IMR-90 (cell line): ENCODE results near the gene PRSS23. TPM values are rescaled to one million over a fixed set of nuclear protein-coding genes. Genes with fewer than 3 reads are reported as not detected.

Source experiments
- ATAC-seq: fragments of 200-7000 bp; cut with Tn5 transposase; 2 replicates; pipeline ENCODE4 v1.9.1; 2020; ENCODE audit warnings: low read depth, mild to moderate bottlenecking, moderate library complexity
- BruUV-seq: library from RNA; stranded (reverse); fragments of 400-500 nt; replicated peaks from 2 replicates; lab custom pipeline; 2021; lab: Mats Ljungman, UMichigan
- CTCF ChIA-PET: fragments of 300-600 bp; formaldehyde crosslinking; extraction: SDS; loops from one replicate; lab custom pipeline; 2021; ENCODE audit warnings: antibody characterized with exemption; lab: Yijun Ruan, JAX
- POLR2A ChIA-PET: fragments of 300-600 bp; sonication (Branson Sonifier 250); formaldehyde crosslinking; loops from one replicate; lab custom pipeline; 2022; ENCODE audit warnings: antibody characterized with exemption; ENCODE audit not compliant: unreplicated experiment; lab: Charles Lee
- DNase-seq: peaks from one replicate; pipeline ENCODE4 v3.0.0; 2013
- H2AFZ ChIP-seq: replicated peaks from 2 replicates; pipeline ENCODE3; 2013; ENCODE audit warnings: low read length, mild to moderate bottlenecking; ENCODE audit not compliant: poor library complexity
- H2AK5ac ChIP-seq: 2 replicates; pipeline ENCODE4 v1.6.1; 2013; ENCODE audit warnings: low read depth, low read length, inconsistent platforms
- H2AK9ac ChIP-seq: replicated peaks from 2 replicates; pipeline ENCODE3; 2013; ENCODE audit warnings: mild to moderate bottlenecking, low read depth, low read length, moderate library complexity; ENCODE audit not compliant: poor library complexity
- H2BK120ac ChIP-seq: 2 replicates; pipeline ENCODE4 v1.6.1; 2013; ENCODE audit warnings: low read depth, low read length, inconsistent platforms
- H2BK15ac ChIP-seq: 3 replicates; pipeline ENCODE4 v1.6.1; 2013; ENCODE audit warnings: low read depth, low read length, inconsistent platforms
- H2BK20ac ChIP-seq: 2 replicates; pipeline ENCODE4 v1.6.1; 2013; ENCODE audit warnings: low read depth, mild to moderate bottlenecking, inconsistent platforms, low read length, moderate library complexity
- H2BK5ac ChIP-seq: 2 replicates; pipeline ENCODE4 v1.6.1; 2013; ENCODE audit warnings: mild to moderate bottlenecking, low read depth, low read length, inconsistent platforms; ENCODE audit not compliant: poor library complexity, severe bottlenecking
- H3K14ac ChIP-seq: replicated peaks from 2 replicates; pipeline ENCODE4 v1.6.1; 2013; ENCODE audit warnings: low read depth, low read length, inconsistent platforms
- H3K18ac ChIP-seq: 2 replicates; pipeline ENCODE4 v1.6.1; 2013; ENCODE audit warnings: low read depth, low read length, control low read depth
- H3K23ac ChIP-seq: 2 replicates; pipeline ENCODE4 v1.6.1; 2013; ENCODE audit warnings: low read depth, low read length, inconsistent platforms
- H3K27ac ChIP-seq: 2 replicates; pipeline ENCODE4 v1.5.1; 2013; ENCODE audit warnings: mild to moderate bottlenecking, control low read depth, low read length; ENCODE audit not compliant: insufficient read depth
- H3K27me3 ChIP-seq: 2 replicates; pipeline ENCODE4 v1.6.1; 2013; ENCODE audit warnings: low read length; ENCODE audit not compliant: control insufficient read depth, insufficient read depth
- H3K36me3 ChIP-seq: 2 replicates; pipeline ENCODE4 v1.6.1; 2013; ENCODE audit warnings: low read length, mixed read lengths; ENCODE audit not compliant: control insufficient read depth, insufficient read depth
- H3K4ac ChIP-seq: 2 replicates; pipeline ENCODE4 v1.6.1; 2013; ENCODE audit warnings: low read depth, low read length, inconsistent platforms
- H3K4me1 ChIP-seq: 2 replicates; pipeline ENCODE4 v1.6.1; 2013; ENCODE audit warnings: low read length, mixed read lengths; ENCODE audit not compliant: control insufficient read depth, insufficient read depth
- H3K4me2 ChIP-seq: 2 replicates; pipeline ENCODE4 v1.6.1; 2013; ENCODE audit warnings: low read depth, mild to moderate bottlenecking, control low read depth, low read length, moderate library complexity
- H3K4me3 ChIP-seq: 2 replicates; pipeline ENCODE4 v1.5.1; 2013; ENCODE audit warnings: low read depth, mild to moderate bottlenecking, control low read depth, low read length, moderate library complexity; ENCODE audit not compliant: insufficient read depth
- H3K56ac ChIP-seq: 2 replicates; pipeline ENCODE4 v1.6.1; 2013; ENCODE audit warnings: low read length, inconsistent platforms; ENCODE audit not compliant: insufficient read depth; ENCODE audit errors: extremely low read depth
- H3K79me1 ChIP-seq, 2 experiments: 2 replicates each; pipeline ENCODE4 v1.6.1; 2013; ENCODE audit warnings: low read length in 2 of 2, inconsistent platforms in 1 of 2, low read depth in 1 of 2
- H3K9ac ChIP-seq: 2 replicates; pipeline ENCODE4 v1.6.1; 2013; ENCODE audit warnings: low read depth, low read length, control low read depth
- H3K9me1 ChIP-seq: 2 replicates; pipeline ENCODE4 v1.6.1; 2013; ENCODE audit warnings: low read length, inconsistent platforms; ENCODE audit not compliant: insufficient read depth
- H3K9me3 ChIP-seq: 2 replicates; pipeline ENCODE4 v1.6.1; 2013; ENCODE audit warnings: low read length; ENCODE audit not compliant: control insufficient read depth, insufficient read depth
- H4K20me1 ChIP-seq: 2 replicates; pipeline ENCODE4 v1.6.1; 2013; ENCODE audit warnings: low read length, inconsistent platforms; ENCODE audit not compliant: insufficient read depth
- H4K5ac ChIP-seq: 2 replicates; pipeline ENCODE4 v1.6.1; 2013; ENCODE audit warnings: mild to moderate bottlenecking, low read depth, low read length, control low read depth
- H4K8ac ChIP-seq, 2 experiments: 2 replicates each; pipeline ENCODE4 v1.6.1; 2013; ENCODE audit warnings: low read depth in 2 of 2, low read length in 2 of 2, control low read depth in 1 of 2, inconsistent platforms in 1 of 2
- H4K91ac ChIP-seq: 2 replicates; pipeline ENCODE4 v1.6.1; 2013; ENCODE audit warnings: low read depth, low read length, inconsistent platforms; ENCODE audit not compliant: insufficient read depth
- CEBPB ChIP-seq: IDR thresholded peaks from 2 replicates; pipeline ENCODE4 v1.6.1; 2012; ENCODE audit warnings: low read depth, low read length, improper control_type of control experiment
- CHD1 ChIP-seq: IDR thresholded peaks from 2 replicates; pipeline ENCODE4 v1.6.1; 2012; ENCODE audit warnings: low read depth, low read length, improper control_type of control experiment
- CTCF ChIP-seq: conservative IDR thresholded peaks from 2 replicates; pipeline ENCODE4 v1.5.1; 2012; ENCODE audit warnings: mild to moderate bottlenecking, low read depth, low read length, improper control_type of control experiment
- ELK1 ChIP-seq: fragments of 150-350 bp; IDR thresholded peaks from 2 replicates; pipeline ENCODE4 v1.6.1; 2016; ENCODE audit warnings: low read depth, mild to moderate bottlenecking, low read length, moderate library complexity, borderline replicate concordance
- FOS ChIP-seq: fragments of 150-350 bp; IDR thresholded peaks from 2 replicates; pipeline ENCODE4 v1.6.1; 2016; ENCODE audit warnings: low read depth, low read length
- MAFK ChIP-seq: IDR thresholded peaks from 2 replicates; pipeline ENCODE4 v1.6.1; 2012; ENCODE audit warnings: low read depth, low read length, improper control_type of control experiment
- MXI1 ChIP-seq: IDR thresholded peaks from 2 replicates; pipeline ENCODE4 v1.6.1; 2012; ENCODE audit warnings: low read depth, mild to moderate bottlenecking, low read length, moderate library complexity, borderline replicate concordance
- NFE2L2 ChIP-seq: fragments of 150-350 bp; IDR thresholded peaks from 2 replicates; pipeline ENCODE4 v1.6.1; 2016; ENCODE audit warnings: low read depth, mild to moderate bottlenecking, low read length
- RAD21 ChIP-seq: IDR thresholded peaks from 2 replicates; pipeline ENCODE4 v1.6.1; 2012; ENCODE audit warnings: low read length, improper control_type of control experiment
- SMC3 ChIP-seq: fragments of 150-350 bp; IDR thresholded peaks from 2 replicates; pipeline ENCODE4 v1.6.1; 2016; ENCODE audit warnings: low read depth, mild to moderate bottlenecking, antibody characterized with exemption, low read length, moderate library complexity
- USF2 ChIP-seq: fragments of 150-350 bp; IDR thresholded peaks from 2 replicates; pipeline ENCODE4 v1.6.1; 2017; ENCODE audit warnings: mild to moderate bottlenecking, antibody characterized with exemption, low read length, low read depth
- dilution Hi-C: fragments of 300-500 bp; cut with HindIII; formaldehyde crosslinking; loops from one replicate; pipeline ENCODE4 v1.14.3; 2018; ENCODE audit warnings: low sequenced_read_pairs; ENCODE audit not compliant: unreplicated experiment
- in situ Hi-C: fragments of 300-500 bp; cut with MboI; formaldehyde crosslinking; loops from 3 replicates; pipeline ENCODE4 v1.14.3; 2019; ENCODE audit warnings: low sequenced_read_pairs, inconsistent platforms, mixed read lengths
- intact Hi-C: fragments of 100-400 bp; cut with micrococcal nuclease; formaldehyde crosslinking; loops from 2 replicates; pipeline ENCODE4 v1.10.0; 2022
- polyA plus RNA-seq, 3 experiments: library from polyadenylated mRNA; depleted of rRNA; stranded (reverse); fragments of >200 nt; gene quantifications; 2 replicates each; pipeline ENCODE4 v1.2.3, GENCODE V29; 2012; ENCODE audit warnings: low replicate concordance in 1 of 3
- total RNA-seq: library from RNA; depleted of rRNA; stranded (reverse); fragments of >200 nt; gene quantifications from 2 replicates; pipeline ENCODE4 v1.2.3, GENCODE V29; 2012

PRSS23 gene
- total and polyA plus RNA-seq, 2 of the 4 experiments (the other 2 are of a cell fraction): 100 to 199 TPM

GRCh38 chr11:86781546-86781945 is 18.8 kb upstream of the PRSS23 start:
- no peak overlapping the region for H4K5ac ChIP-seq
- peak overlapping the region; percentile 30 for H2AK5ac ChIP-seq
- no peak overlapping the region for H3K9ac ChIP-seq
- no peak for TF ChIP-seq SMC3
- no peak for TF ChIP-seq MAFK
- TF ChIP-seq MXI1: no peak
- no peak for TF ChIP-seq CHD1
- no peak for TF ChIP-seq RAD21
- no peak for TF ChIP-seq CEBPB
- TF ChIP-seq USF2: no peak
- TF ChIP-seq NFE2L2: no peak
- no peak for TF ChIP-seq ELK1
- no peak for TF ChIP-seq FOS
- no peak for TF ChIP-seq CTCF
- peaks cover 3% of the 10 kb centered on the region; the same call in 1 of the 2 replicates for H3K4me1 ChIP-seq
- H3K4ac ChIP-seq: no peak overlapping the region
- H2BK20ac ChIP-seq: no peak overlapping the region
- no peak overlapping the region for H2BK120ac ChIP-seq
- no peak overlapping the region for H4K91ac ChIP-seq
- intact Hi-C loops: no loop called here
- BruUV-seq: no TSS peak
- H2BK15ac ChIP-seq: no peak overlapping the region
- no peaks in the 10 kb centered on the region for H4K20me1 ChIP-seq
- no peak overlapping the region for H3K14ac ChIP-seq
- no peaks in the 10 kb centered on the region for H3K9me3 ChIP-seq
- H3K79me1 ChIP-seq: no peaks in the 10 kb centered on the region
- dilution Hi-C loops: no loop called here
- in situ Hi-C loops: no loop called here
- no peak overlapping the region for H4K8ac ChIP-seq
- CTCF ChIA-PET: interaction anchor here (0.7 to 1.0 kb wide), 2 partner anchors 17 to 86 kb away, joined by 3 to 4 read pairs; no protein-coding TSS in a partner anchor
- no peak overlapping the region for H2AK9ac ChIP-seq
- no peak overlapping the region for H3K4me3 ChIP-seq
- no peak for ATAC-seq
- no peak overlapping the region for H3K56ac ChIP-seq
- peak overlapping the region; percentile 11 for H2AFZ ChIP-seq
- no peaks in the 10 kb centered on the region for H3K27me3 ChIP-seq
- no peaks in the 10 kb centered on the region for H3K36me3 ChIP-seq
- no peak overlapping the region for H2BK5ac ChIP-seq
- no peak for DNase-seq
- H3K9me1 ChIP-seq: no peaks in the 10 kb centered on the region
- no peak overlapping the region for H3K23ac ChIP-seq
- no peak overlapping the region for H3K4me2 ChIP-seq
- POLR2A ChIA-PET: no interaction called here
- H3K18ac ChIP-seq: no peak overlapping the region
- no peak overlapping the region for H3K27ac ChIP-seq
